ENCODE measurements around the gene SLC39A11.

DNA sequence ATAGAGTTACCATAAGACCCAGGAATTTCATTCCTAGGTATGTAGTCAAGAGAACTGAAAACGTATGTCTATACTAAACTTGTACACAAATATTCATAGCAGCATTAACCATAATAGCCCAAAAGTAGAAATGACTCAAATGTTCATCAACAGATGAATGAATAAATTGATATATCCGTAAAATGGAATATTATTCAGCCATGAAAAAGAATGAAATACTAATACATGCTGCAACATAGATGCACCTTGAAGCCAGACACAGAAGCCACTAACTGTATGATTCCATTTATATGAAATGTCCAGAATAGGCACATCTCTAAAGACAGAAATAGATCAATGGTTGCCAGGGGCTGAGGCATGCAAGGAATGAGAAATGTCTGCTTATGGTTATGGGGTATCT lies 484.1 kb downstream of the SLC39A11 start:
- TF ChIP-seq, protein P1, sequence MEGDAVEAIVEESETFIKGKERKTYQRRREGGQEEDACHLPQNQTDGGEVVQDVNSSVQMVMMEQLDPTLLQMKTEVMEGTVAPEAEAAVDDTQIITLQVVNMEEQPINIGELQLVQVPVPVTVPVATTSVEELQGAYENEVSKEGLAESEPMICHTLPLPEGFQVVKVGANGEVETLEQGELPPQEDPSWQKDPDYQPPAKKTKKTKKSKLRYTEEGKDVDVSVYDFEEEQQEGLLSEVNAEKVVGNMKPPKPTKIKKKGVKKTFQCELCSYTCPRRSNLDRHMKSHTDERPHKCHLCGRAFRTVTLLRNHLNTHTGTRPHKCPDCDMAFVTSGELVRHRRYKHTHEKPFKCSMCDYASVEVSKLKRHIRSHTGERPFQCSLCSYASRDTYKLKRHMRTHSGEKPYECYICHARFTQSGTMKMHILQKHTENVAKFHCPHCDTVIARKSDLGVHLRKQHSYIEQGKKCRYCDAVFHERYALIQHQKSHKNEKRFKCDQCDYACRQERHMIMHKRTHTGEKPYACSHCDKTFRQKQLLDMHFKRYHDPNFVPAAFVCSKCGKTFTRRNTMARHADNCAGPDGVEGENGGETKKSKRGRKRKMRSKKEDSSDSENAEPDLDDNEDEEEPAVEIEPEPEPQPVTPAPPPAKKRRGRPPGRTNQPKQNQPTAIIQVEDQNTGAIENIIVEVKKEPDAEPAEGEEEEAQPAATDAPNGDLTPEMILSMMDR (conservative IDR thresholded peaks at IDR 0.05; ENCODE audit: low read depth, low read length), result no peak
- TF ChIP-seq EZH2 (IDR thresholded peaks at IDR 0.05; ENCODE audit: borderline replicate concordance, low read depth, low read length, poor library complexity, severe bottlenecking), result no peak
